Thoracic aorta (tissue), 2 donors: ENCODE measurements around the gene NWD2. TPM values are rescaled to one million over a fixed set of nuclear protein-coding genes. Genes with fewer than 3 reads are reported as not detected.

Experiments used
- ATAC-seq: fragments of 150-250 bp; one replicate; pipeline ENCODE4 v1.8.0; 2017; ENCODE audit warnings: low read depth; ENCODE audit not compliant: insufficient number of reproducible peaks, low FRiP score
- DNase-seq: peaks from one replicate; pipeline ENCODE4 v3.0.0-alpha.2; 2020; ENCODE audit warnings: low spot score
- H3K27ac ChIP-seq, 2 donors: fragments of 200-600 bp; sonication (generic); 1 replicate in 1 of 2; 2 replicates in 1 of 2; pipeline ENCODE4 v1.5.1; 2016; ENCODE audit warnings: mild to moderate bottlenecking in 2 of 2, moderate library complexity in 2 of 2
- H3K27me3 ChIP-seq: fragments of 200-600 bp; sonication (generic); replicated peaks from 2 replicates; pipeline ENCODE4 v1.6.0; 2016; ENCODE audit warnings: mild to moderate bottlenecking; ENCODE audit not compliant: insufficient read depth
- H3K36me3 ChIP-seq: fragments of 200-600 bp; sonication (generic); one replicate; pipeline ENCODE4 v1.5.1; 2016
- H3K4me1 ChIP-seq, 2 donors: fragments of 200-600 bp; sonication (generic); 1 replicate in 1 of 2; 2 replicates in 1 of 2; pipeline versions ENCODE4 v1.5.1 to v1.6.0; 2016; ENCODE audit warnings: low read depth in 2 of 2, mild to moderate bottlenecking in 1 of 2; ENCODE audit not compliant: control insufficient read depth in 1 of 2
- H3K4me3 ChIP-seq: fragments of 200-600 bp; sonication (generic); 2 replicates; pipeline ENCODE4 v1.5.1; 2016; ENCODE audit warnings: mild to moderate bottlenecking
- H3K9me3 ChIP-seq: fragments of 200-600 bp; sonication (generic); 2 replicates; pipeline ENCODE4 v1.5.1; 2016
- total RNA-seq, 2 donors: library from RNA; depleted of rRNA; stranded (reverse); fragments of >200 nt; gene quantifications; one replicate each; pipeline versions ENCODE4 v1.1.0 to v1.2.3, GENCODE V29; 2016
- TF ChIP-seq, protein P1 (sequence below): fragments of 200-600 bp; sonication (generic); IDR thresholded peaks from one replicate; pipeline ENCODE4 v1.5.1; 2019; ENCODE audit warnings: antibody characterized with exemption

NWD2 gene
- total RNA-seq, 2 donors from 2014 or later: not detected

DNA sequence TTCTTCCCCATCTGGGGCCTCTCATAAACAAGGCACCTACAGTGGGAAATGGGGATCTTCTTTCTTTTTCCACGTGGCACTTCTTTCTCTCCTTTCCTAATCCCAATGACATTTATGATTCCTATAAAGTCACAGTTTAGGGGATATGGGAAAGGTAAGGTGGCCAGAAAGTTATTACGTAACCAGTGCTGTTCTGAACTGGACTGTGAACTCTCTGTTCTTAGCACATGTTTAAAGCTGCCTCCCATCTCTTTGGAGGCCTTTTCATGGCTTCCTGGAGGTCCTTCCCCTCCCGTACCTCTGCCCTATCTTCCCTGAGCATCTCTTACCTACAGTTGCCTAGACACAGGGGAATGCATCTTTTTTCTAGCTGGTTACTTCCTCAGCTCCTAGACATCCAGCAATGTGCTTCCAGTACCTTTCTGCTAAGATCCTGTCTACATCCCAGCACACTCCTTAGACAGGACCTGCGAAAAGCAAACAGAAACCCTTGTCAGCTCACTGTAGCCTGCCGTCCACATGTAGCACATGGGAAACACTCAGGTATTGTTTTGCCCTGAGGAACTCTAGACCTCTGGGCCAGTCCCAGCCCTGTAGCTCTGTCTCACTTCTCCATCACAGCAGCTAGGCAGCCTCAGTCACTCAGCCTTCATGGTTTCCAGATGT lies 195.4 kb downstream of the NWD2 start:
- no peaks in the 10 kb centered on the region for H3K36me3 ChIP-seq
- no peak for ATAC-seq
- no peak overlapping the region for H3K27ac ChIP-seq
- no peak overlapping the region for H3K4me3 ChIP-seq
- DNase-seq: no peak
- H3K27me3 ChIP-seq: no peaks in the 10 kb centered on the region
- TF ChIP-seq, protein P1, sequence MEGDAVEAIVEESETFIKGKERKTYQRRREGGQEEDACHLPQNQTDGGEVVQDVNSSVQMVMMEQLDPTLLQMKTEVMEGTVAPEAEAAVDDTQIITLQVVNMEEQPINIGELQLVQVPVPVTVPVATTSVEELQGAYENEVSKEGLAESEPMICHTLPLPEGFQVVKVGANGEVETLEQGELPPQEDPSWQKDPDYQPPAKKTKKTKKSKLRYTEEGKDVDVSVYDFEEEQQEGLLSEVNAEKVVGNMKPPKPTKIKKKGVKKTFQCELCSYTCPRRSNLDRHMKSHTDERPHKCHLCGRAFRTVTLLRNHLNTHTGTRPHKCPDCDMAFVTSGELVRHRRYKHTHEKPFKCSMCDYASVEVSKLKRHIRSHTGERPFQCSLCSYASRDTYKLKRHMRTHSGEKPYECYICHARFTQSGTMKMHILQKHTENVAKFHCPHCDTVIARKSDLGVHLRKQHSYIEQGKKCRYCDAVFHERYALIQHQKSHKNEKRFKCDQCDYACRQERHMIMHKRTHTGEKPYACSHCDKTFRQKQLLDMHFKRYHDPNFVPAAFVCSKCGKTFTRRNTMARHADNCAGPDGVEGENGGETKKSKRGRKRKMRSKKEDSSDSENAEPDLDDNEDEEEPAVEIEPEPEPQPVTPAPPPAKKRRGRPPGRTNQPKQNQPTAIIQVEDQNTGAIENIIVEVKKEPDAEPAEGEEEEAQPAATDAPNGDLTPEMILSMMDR: no peak
- no peaks in the 10 kb centered on the region for H3K4me1 ChIP-seq
- H3K9me3 ChIP-seq: no peaks in the 10 kb centered on the region

DNA sequence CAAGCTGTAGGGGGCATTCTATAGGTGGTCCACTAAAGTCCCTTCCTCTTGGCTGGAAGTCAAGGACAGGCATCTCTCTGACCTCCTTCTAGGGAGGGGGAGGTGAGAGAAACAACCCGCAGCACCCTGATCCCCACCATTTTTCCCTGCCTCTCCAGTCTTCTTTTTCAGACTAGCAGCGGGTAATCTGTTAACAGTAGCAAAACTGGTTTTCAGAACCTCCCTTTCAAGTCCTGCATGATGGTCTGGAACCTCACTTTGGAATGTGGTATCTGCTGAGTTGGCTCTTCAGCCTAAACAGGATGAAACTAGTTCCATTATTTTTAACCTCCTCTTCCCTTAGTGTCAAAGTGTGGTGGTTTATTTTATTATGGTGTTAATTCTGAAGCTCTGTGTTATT lies 196.0 kb downstream of the NWD2 start:
- no peak for DNase-seq
- no peak for ATAC-seq
- Histone ChIP-seq H3K36me3 (no peaks in the 10 kb centered on the region), H3K9me3 (no peaks in the 10 kb centered on the region), H3K27me3 (no peaks in the 10 kb centered on the region), H3K27ac (no peak overlapping the region), H3K4me1 (no peaks in the 10 kb centered on the region), H3K4me3 (no peak overlapping the region)
- TF ChIP-seq, protein P1: no peak

DNA sequence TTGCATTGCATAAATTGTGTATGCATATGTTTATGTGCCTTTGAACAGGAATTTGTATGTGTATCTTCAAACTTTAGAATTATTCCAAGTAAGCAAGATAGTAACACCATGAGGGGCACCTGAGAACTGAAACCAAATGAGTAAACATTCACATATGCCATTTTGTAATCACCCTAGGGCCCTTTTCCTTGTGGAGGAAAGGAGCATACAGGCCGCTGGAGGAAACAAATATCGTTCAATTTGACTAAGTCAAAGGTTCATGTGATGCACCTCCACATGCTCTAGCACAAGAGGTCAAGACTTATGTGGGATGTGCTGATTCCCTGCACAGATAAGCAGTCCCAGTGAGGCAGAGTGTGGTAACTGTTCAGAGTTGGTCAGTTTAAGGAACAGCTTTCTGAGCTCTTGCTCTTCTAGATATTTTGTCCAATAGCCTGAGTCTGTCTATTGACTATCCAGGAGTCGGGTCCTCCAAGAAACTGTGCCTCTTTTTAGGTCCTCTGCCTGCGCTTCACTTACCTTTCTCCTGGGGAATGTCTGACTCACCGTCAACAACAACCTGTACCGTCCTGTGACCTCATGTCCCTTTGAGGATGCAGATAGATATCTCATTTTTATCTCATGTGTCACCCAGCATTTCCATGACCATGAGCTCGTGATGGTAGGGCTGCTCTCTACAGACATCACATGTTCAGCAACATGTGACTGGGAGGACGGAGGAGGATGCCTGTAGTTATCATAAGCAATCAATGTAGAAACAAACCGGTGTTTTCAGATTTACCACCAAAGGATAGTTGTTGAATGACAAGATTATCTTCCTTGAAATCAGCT lies 196.9 kb downstream of the NWD2 start:
- TF ChIP-seq, protein P1: no peak
- Histone ChIP-seq H3K9me3 (no peaks in the 10 kb centered on the region), H3K4me1 (no peaks in the 10 kb centered on the region), H3K4me3 (no peak overlapping the region), H3K27me3 (no peaks in the 10 kb centered on the region), H3K27ac (no peak overlapping the region), H3K36me3 (no peaks in the 10 kb centered on the region)
- ATAC-seq (no peak), DNase-seq (no peak)

DNA sequence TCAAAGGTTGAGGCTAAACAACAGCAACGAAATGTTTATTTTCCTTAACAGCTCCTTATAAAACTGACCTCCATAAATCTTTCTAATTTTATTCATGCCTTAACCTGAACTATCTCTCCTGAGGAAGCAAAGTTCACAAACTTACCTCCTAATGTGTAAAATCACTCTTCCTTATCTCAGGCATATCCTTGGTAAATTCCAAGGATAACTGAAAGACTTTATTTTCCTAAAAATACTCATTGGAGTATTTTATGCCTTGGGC lies 197.4 kb downstream of the NWD2 start:
- H3K9me3 ChIP-seq: no peaks in the 10 kb centered on the region
- TF ChIP-seq, protein P1: no peak
- no peaks in the 10 kb centered on the region for H3K27me3 ChIP-seq
- no peak overlapping the region for H3K27ac ChIP-seq
- ATAC-seq (no peak), DNase-seq (no peak)
- no peaks in the 10 kb centered on the region for H3K4me1 ChIP-seq
- no peaks in the 10 kb centered on the region for H3K36me3 ChIP-seq
- no peak overlapping the region for H3K4me3 ChIP-seq

DNA sequence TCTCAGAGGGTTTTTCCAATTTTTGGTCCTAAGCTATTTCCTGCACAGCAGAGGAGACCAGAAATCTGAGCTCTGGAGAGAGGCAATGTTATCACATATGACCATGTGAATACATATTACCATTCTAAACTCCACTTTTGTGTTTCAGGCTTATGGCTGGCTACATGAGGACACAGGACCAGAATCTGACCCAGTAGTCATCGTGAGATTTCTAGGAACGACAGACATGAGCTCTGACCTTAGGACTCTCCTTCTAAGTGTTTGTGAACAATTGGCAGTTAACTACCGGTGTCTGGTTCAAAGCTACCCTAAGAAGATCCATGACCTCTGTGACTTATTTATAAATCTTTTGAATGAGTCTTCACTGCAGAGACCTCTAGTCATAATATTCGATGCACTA lies 198.6 kb downstream of the NWD2 start:
- Histone ChIP-seq H3K27ac (no peak overlapping the region), H3K4me3 (no peak overlapping the region), H3K4me1 (no peaks in the 10 kb centered on the region), H3K36me3 (no peaks in the 10 kb centered on the region), H3K27me3 (no peaks in the 10 kb centered on the region), H3K9me3 (no peaks in the 10 kb centered on the region)
- TF ChIP-seq, protein P1: no peak
- DNase-seq: no peak
- ATAC-seq: no peak
